WERI-Rb-1 (cell line): ENCODE measurements around the gene PLXNA4.

Experiments
- DNase-seq: peaks from one replicate; pipeline ENCODE4 v3.0.0-alpha.2; 2020
- H3K27ac ChIP-seq: fragments of 250-450 bp; sonication (Bioruptor Pico); 2 replicates; pipeline ENCODE4 v1.5.1; 2020; ENCODE audit warnings: mild to moderate bottlenecking, moderate library complexity
- H3K27me3 ChIP-seq: fragments of 250-450 bp; sonication (Bioruptor Pico); 2 replicates; pipeline ENCODE4 v1.5.1; 2021; ENCODE audit warnings: mild to moderate bottlenecking, low read depth, moderate library complexity; ENCODE audit not compliant: insufficient read depth, severe bottlenecking
- H3K36me3 ChIP-seq: fragments of 250-450 bp; sonication (Bioruptor Pico); 2 replicates; pipeline ENCODE4 v1.5.1; 2020; ENCODE audit warnings: mild to moderate bottlenecking, moderate library complexity
- H3K4me3 ChIP-seq: 2 replicates; pipeline ENCODE4 v1.5.1; 2011; ENCODE audit warnings: low read depth, mild to moderate bottlenecking, control low read depth, low read length
- H3K9me3 ChIP-seq: fragments of 250-450 bp; sonication (Bioruptor Pico); 2 replicates; pipeline ENCODE4 v1.5.1; 2021; ENCODE audit warnings: mild to moderate bottlenecking, moderate library complexity; ENCODE audit not compliant: severe bottlenecking
- CTCF ChIP-seq: IDR thresholded peaks from 2 replicates; pipeline ENCODE4 v1.5.1; 2011; ENCODE audit warnings: low read depth, mild to moderate bottlenecking, control low read depth, inconsistent platforms, low read length

Gene PLXNA4

GRCh38 chr7:132131196-132131595, 445.1 kb downstream of the PLXNA4 start:
- TF ChIP-seq CTCF = no peak
- Histone ChIP-seq H3K4me3 (no peak overlapping the region), H3K27me3 (no peaks in the 10 kb centered on the region), H3K9me3 (no peaks in the 10 kb centered on the region), H3K27ac (no peak overlapping the region), H3K36me3 (no peaks in the 10 kb centered on the region)
- no peak for DNase-seq

DNA sequence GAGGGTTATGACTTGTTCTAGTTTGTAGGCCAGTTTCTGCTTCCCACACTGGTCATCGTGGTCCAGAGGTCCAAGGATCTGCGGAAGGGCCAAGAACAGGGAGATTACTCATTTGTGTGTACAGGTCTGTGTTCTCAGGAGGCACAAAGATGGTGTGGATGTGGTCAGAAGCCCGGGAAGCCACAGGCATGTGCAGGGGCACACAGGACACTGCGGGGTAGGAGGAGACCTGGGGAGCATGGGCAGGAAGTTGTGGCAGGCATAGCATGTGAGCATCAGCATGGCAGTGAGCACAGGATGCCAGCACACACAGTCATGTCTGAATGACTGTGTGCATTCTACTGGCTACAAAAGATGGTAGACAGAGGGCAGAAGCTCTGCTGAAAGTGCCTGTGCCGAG, 445.8 kb downstream of the PLXNA4 start:
- no peaks in the 10 kb centered on the region for H3K36me3 ChIP-seq
- TF ChIP-seq CTCF = no peak
- DNase-seq = no peak
- no peaks in the 10 kb centered on the region for H3K27me3 ChIP-seq
- H3K9me3 ChIP-seq = no peaks in the 10 kb centered on the region
- H3K4me3 ChIP-seq = no peak overlapping the region
- no peak overlapping the region for H3K27ac ChIP-seq

- Histone ChIP-seq H3K9me3 (no peaks in the 10 kb centered on the region), H3K27me3 (no peaks in the 10 kb centered on the region), H3K4me3 (no peak overlapping the region), H3K27ac (no peak overlapping the region), H3K36me3 (no peaks in the 10 kb centered on the region)
- DNase-seq = no peak
- TF ChIP-seq CTCF = no peak
These were observed 450.2 kb downstream of the PLXNA4 start for GRCh38 chr7:132125872-132126595.

DNA sequence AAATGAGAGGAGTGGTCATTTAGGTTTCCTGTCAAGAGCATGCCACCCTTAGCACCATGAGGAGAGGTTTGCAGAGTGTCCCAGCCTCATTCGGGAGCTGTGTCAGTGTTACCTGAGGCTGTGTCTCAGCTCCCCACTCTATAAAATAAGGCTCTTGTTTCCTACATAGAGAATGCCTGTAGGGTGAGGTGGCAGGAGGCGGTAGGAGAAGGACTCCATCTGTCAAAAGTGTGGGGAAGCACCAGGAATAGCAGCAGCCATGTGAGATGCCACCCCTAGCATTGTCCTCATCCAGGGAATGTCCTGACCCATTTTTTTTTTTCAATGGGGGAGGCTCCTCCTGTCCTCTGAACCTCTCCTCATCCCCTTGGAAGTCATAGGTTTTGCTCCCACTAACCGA, 451.2 kb downstream of the PLXNA4 start:
- H3K27ac ChIP-seq = no peak overlapping the region
- DNase-seq = no peak
- no peaks in the 10 kb centered on the region for H3K36me3 ChIP-seq
- H3K27me3 ChIP-seq = no peaks in the 10 kb centered on the region
- H3K9me3 ChIP-seq = no peaks in the 10 kb centered on the region
- TF ChIP-seq CTCF = no peak
- no peak overlapping the region for H3K4me3 ChIP-seq

DNA sequence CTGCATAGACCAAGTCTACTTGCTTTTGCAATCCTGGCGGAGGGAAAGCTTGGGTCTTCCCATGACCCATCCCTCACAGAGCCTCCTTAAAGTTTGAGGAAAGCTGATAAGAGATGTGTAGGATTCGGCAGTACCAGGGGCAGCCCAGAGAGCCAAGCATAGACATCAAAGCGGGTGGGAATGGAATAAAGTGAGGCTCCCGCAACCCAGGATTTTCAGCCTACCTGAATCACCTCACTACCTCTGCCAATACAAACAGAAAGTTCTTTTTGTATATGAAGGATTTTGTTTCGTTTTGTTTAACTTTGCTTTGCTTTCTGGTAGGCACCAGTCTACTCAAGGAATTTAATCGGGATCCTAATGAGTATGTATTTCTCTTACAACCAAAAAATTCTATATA, 451.7 kb downstream of the PLXNA4 start:
- H3K4me3 ChIP-seq = no peak overlapping the region
- DNase-seq = no peak
- H3K36me3 ChIP-seq = no peaks in the 10 kb centered on the region
- no peaks in the 10 kb centered on the region for H3K27me3 ChIP-seq
- no peak overlapping the region for H3K27ac ChIP-seq
- no peaks in the 10 kb centered on the region for H3K9me3 ChIP-seq
- TF ChIP-seq CTCF = no peak

- H3K36me3 ChIP-seq = no peaks in the 10 kb centered on the region
- TF ChIP-seq CTCF = no peak
- no peaks in the 10 kb centered on the region for H3K9me3 ChIP-seq
- no peak overlapping the region for H3K4me3 ChIP-seq
- no peak overlapping the region for H3K27ac ChIP-seq
- H3K27me3 ChIP-seq = no peaks in the 10 kb centered on the region
- DNase-seq = no peak
These were observed 452.5 kb downstream of the PLXNA4 start for GRCh38 chr7:132123773-132124172.
